ENCODE measurements around the gene PTF1A. TPM values are rescaled to one million over a fixed set of nuclear protein-coding genes. Genes with fewer than 3 reads are reported as not detected.
A peak's percentile ranks its signal among the peaks of the same experiment; 100 is the strongest.

Gene PTF1A
- polyA plus RNA-seq, 2 of the 4 experiments (the other 2 are of a cell fraction), result not detected

- Histone ChIP-seq H3K4me3 (no peak overlapping the region), H3K4me2 (no peak overlapping the region), H3K27ac (no peak overlapping the region), H3K9me3 (no peaks in the 10 kb centered on the region), H3K4me1 (no peaks in the 10 kb centered on the region)
- FAIRE-seq, result no peak
- CTCF ChIA-PET, result interaction anchor here (0.9 to 3.1 kb wide), 2 partner anchors 9 to 11 kb away, joined by 3 to 25 read pairs; no protein-coding TSS in a partner anchor
- 36% methylated on average over 3 of the region's 6 CpGs for WGBS (ENCODE audit: missing lambda C conversion rate)
- DNase-seq (ENCODE audit: low read depth in 1 of 2, low spot score in 1 of 2), result no peak
- POLR2A ChIA-PET, result no interaction called here
- TF ChIP-seq HOXB13 (CRISPR knock-in tag; IDR thresholded peaks at IDR 0.05; ENCODE audit: low read depth) (no peak), HOXB5 (CRISPR knock-in tag; IDR thresholded peaks at IDR 0.05) (no peak), HEYL (CRISPR knock-in tag; IDR thresholded peaks at IDR 0.05) (no peak), RNF2 (IDR thresholded peaks at IDR 0.05; ENCODE audit: borderline replicate concordance, low read depth) (no peak), BCL3 (IDR thresholded peaks at IDR 0.05) (no peak), NPAS2 (CRISPR knock-in tag; IDR thresholded peaks at IDR 0.05; ENCODE audit: borderline replicate concordance) (no peak), ZSCAN20 (CRISPR knock-in tag; IDR thresholded peaks at IDR 0.05) (no peak), MAZ (IDR thresholded peaks at IDR 0.05; ENCODE audit: borderline replicate concordance, low read depth, low read length) (no peak), E2F6 (IDR thresholded peaks at IDR 0.05; ENCODE audit: borderline replicate concordance, low read depth) (no peak), TP53 (CRISPR knock-in tag; IDR thresholded peaks at IDR 0.05) (no peak), POLR2AphosphoS2 (conservative IDR thresholded peaks at IDR 0.05; ENCODE audit: low read length) (no peak), ATOH8 (CRISPR knock-in tag; IDR thresholded peaks at IDR 0.05; ENCODE audit: low read depth) (no peak), MAX (IDR thresholded peaks at IDR 0.05) (no peak), PHF8 (IDR thresholded peaks at IDR 0.05; ENCODE audit: borderline replicate concordance, low read depth) (no peak), CEBPB (IDR thresholded peaks at IDR 0.05) (no peak), ZNF302 (CRISPR knock-in tag; IDR thresholded peaks at IDR 0.05) (no peak)
- ATAC-seq, result peak in 1 of 2 experiments; percentile 69; a peak in 3 of 6 replicates
These were observed 45.1 kb upstream of the PTF1A start for GRCh38 chr10:23147035-23147434.

DNA sequence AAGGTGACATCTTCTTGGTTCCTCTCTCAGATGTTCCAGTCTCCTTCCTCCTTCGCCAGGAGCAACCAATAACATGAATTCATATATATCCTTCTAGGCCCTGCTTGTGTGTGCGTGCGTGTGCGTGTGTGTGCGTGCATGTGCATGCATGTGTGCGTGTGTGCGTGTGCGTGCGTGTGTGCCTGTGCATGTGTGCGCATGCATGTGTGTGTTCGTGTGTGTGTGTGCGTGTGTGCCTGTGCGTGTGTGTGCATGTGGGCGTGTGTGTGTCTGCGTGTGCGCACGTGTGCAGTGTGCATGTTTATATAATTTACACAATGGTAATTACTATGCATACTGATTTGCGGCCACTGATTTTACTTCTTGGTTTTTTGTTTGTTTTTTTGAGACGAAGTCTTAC, 43.9 kb upstream of the PTF1A start:
- DNase-seq (ENCODE audit: low read depth in 1 of 2, low spot score in 1 of 2) (no peak), FAIRE-seq (no peak), ATAC-seq (no peak)
- H3K27ac ChIP-seq, result no peak overlapping the region
- no peaks in the 10 kb centered on the region for H3K9me3 ChIP-seq
- no peak overlapping the region for H3K4me2 ChIP-seq
- H3K4me1 ChIP-seq, result no peaks in the 10 kb centered on the region
- ChIA-PET CTCF (no interaction called here), POLR2A (no interaction called here)
- WGBS (ENCODE audit: missing lambda C conversion rate), result 79% methylated on average over 19 of the region's 19 CpGs
- no peak overlapping the region for H3K4me3 ChIP-seq
- TF ChIP-seq FOSB (CRISPR knock-in tag; IDR thresholded peaks at IDR 0.05) (no peak), EP300 (IDR thresholded peaks at IDR 0.05) (no peak), ZSCAN20 (CRISPR knock-in tag; IDR thresholded peaks at IDR 0.05) (no peak), HOXA7 (CRISPR knock-in tag; IDR thresholded peaks at IDR 0.05) (no peak), KDM5A (IDR thresholded peaks at IDR 0.05) (no peak), BHLHE40 (IDR thresholded peaks at IDR 0.05; ENCODE audit: low read depth, low read length) (no peak), HEYL (CRISPR knock-in tag; IDR thresholded peaks at IDR 0.05) (no peak), CBX2 (IDR thresholded peaks at IDR 0.05; ENCODE audit: borderline replicate concordance, low read depth) (no peak), REST (IDR thresholded peaks at IDR 0.05) (no peak), KDM1A (IDR thresholded peaks at IDR 0.05; ENCODE audit: low read depth) (no peak), CBX8 (IDR thresholded peaks at IDR 0.05) (no peak), SREBF2 (IDR thresholded peaks at IDR 0.05) (no peak), ZFP36 (IDR thresholded peaks at IDR 0.05; ENCODE audit: borderline replicate concordance, partially characterized antibody) (no peak), MAX (IDR thresholded peaks at IDR 0.05) (no peak)
- TF ChIP-seq, protein P1, sequence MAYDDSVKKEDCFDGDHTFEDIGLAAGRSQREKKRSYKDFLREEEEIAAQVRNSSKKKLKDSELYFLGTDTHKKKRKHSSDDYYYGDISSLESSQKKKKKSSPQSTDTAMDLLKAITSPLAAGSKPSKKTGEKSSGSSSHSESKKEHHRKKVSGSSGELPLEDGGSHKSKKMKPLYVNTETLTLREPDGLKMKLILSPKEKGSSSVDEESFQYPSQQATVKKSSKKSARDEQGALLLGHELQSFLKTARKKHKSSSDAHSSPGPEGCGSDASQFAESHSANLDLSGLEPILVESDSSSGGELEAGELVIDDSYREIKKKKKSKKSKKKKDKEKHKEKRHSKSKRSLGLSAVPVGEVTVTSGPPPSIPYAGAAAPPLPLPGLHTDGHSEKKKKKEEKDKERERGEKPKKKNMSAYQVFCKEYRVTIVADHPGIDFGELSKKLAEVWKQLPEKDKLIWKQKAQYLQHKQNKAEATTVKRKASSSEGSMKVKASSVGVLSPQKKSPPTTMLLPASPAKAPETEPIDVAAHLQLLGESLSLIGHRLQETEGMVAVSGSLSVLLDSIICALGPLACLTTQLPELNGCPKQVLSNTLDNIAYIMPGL (CRISPR knock-in tag; IDR thresholded peaks at IDR 0.05; ENCODE audit: borderline replicate concordance), result no peak
- TF ChIP-seq, protein P2, sequence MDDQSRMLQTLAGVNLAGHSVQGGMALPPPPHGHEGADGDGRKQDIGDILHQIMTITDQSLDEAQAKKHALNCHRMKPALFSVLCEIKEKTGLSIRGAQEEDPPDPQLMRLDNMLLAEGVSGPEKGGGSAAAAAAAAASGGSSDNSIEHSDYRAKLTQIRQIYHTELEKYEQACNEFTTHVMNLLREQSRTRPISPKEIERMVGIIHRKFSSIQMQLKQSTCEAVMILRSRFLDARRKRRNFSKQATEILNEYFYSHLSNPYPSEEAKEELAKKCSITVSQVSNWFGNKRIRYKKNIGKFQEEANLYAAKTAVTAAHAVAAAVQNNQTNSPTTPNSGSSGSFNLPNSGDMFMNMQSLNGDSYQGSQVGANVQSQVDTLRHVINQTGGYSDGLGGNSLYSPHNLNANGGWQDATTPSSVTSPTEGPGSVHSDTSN (IDR thresholded peaks at IDR 0.05), result no peak

All from A549 (cell line).